UCSD-AML1 (cell line): ENCODE results near the gene EML1.

Experiments
- DNase-seq: peaks from one replicate; lab custom pipeline; 2025; ENCODE audit not compliant: unreplicated experiment; lab: John Stamatoyannopoulos, UW

Gene EML1

DNA sequence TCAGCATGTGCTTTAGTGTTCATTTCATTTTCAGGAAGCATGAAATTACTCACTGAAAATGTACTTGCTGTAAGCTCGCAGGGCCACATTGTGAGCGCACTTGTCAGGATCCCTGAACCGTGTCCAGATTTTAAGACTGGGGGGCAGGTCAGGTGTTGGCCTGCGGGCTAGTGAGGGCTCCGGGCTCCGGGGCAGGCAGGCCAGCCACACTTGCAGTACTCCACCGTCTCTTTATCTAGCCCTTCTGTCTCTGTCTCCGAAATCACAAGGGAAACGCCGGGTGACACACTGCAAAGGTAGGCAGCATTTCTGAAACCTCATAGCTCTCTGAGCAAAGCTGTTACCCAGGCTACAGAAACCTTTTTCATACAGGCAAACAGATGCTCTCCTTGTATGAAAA is 98.7 kb downstream of the EML1 start:
- no peak for DNase-seq

DNA sequence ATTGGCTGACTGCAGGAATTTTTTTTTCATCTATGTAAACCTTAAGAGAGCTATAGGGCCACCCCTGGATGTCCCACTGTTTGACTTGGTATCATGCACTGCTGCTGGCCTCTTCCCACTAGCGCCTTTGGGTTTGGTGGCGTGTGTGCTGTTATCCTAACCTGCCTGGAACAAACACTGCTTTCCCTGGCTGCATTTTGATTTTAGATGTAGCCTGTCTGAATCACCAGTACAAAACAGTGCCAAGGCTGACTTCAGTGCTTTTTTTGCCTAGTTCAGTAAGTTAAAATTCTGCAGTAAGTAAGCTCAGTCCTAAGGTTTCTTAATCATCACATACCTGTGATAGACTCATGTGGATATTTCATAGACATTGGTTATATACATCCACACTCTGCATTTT is 99.2 kb downstream of the EML1 start:
- DNase-seq, result no peak

DNA sequence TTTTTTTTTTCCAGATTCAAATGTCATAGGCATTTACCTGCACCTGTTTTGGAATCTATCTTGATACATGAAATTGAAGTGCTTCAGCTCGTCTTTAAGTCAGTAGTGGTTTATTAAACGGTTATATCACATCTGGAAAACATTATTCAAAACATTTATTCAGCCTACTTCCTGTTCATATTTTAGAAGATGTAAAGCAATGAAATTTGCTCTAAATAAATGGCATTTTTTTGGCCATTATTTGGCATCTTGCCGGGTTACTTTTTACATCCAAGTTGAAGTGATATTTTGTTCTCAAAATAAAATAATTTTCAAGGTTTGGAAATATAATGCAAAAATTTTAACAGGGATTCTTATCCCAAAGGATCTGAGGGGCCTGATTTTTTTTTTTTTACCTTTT is 103.1 kb downstream of the EML1 start:
- no peak for DNase-seq

DNA sequence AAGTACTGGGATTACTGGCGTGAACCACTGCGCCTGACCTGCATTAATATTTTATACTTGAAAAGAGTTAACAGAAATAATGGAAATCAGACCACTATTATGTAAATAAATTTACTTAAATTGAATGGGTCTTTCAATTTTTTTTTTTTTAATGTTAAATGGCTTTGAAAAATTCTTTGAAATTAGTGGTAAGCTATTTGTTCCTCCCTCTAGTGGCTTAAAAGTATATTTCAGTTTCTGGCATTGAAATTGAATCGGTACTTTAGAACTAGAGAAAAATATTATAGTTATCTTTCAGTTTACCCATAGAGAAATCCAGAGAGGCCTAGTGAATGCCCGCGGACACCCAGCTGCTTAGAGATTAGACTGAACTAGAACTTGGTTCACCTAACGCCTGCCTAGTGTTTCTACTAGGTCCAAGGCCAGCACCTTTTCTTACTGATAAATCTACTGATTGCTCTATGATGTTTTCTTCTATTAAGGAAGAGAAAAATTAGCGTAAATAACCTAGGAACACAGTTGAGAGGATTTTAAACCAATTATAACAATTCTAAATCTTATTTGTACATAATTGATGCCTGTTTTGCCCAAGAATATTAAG is 106.5 kb downstream of the EML1 start:
- no peak for DNase-seq

DNA sequence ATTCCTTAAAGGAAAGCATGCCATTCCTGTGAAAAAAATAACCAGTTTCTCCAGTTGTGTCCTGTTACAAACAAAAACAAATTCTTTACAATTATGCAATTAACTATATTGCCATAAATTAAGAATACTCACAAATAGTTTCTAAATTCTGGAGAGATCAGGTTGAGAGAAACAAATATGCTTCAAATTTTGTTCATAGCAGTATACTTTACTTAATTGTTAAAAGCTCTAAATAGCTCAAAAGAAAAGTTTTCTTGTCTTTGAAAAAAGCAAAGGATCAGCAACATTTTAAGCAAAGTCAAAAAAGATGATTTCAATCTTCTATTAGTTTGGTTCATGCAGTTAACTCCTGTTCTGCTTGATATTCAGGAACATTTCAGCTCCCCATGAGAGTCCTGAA is 109.7 kb downstream of the EML1 start:
- DNase-seq, result no peak

DNA sequence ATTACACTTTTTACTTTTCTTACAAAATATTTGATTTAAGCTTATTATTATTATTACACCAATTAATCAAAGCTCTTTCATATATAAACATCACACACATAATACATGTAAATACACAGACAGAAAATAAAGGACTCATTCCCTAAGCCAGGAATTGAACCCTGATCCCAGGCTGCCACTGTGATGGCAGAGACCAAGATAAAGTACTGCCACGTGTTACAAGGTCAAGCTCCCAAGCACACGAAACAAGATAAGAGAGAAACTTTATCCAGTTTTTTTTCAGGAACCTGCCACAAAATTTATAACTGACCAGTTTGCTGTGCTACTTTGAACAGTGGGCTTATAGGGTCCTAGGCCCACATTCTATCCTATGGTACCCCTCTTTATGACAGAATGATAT is 111.3 kb downstream of the EML1 start:
- DNase-seq, result no peak

DNA sequence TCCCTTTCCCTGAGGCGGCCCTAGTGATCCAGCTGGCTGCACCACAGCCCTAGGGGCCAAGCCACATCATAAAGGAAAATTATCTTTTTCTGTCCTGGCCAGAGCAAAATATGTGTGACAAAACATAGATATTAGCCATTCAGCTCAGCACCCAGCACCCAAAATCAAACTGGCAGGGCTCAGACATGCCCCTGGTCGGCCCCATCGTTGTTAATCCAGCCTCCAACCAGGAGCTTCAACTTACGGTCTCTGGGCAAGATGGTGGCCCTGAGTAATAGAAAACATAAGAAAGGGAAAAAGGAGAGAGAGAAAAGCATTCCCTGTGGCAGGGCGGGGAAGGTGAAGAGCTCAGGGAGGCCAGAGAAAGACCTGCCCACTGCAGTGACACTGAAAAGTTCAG is 111.9 kb downstream of the EML1 start:
- no peak for DNase-seq

DNA sequence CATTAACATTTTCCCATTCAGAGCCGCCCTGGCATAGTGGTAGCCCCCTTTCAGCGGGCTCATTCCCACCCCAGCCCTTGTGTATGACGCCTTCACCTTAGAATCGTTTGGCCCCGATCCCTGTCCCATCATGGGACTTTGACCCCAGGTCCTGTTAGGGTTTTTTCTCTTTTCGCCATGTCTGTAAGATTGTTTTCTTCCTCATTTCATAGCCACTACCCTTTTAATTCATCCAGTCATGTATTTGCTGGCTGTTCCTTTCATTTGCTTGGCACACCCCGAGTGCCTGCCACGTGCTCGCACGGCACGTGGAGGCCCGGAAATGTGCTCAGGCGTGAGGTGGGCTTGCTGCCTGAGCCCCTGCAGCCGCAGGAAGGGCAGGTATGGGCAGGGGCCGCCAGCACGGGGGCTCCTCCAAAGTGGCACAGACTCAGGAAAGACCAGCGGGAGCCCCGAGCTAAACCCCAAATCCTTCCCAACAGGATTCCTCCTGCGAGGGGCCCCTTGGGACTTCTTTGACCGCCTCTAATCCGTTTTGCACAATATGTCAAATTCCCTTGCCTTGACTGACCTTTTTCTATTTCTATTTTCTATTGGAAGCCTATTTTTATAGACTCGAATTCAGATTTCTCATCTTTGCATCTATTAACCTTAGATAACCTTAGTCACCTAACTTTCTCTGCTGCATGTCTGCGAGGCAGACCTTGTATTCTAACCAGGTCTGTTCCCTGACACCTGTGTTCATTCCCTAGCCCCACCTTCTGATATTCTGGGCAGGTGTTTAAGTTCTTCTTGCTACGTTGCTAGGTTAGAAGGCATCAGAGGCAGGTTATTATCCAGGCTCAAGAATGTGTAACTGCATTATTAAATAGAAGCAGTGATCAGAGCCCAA is 114.8 kb downstream of the EML1 start:
- DNase-seq, result no peak

DNA sequence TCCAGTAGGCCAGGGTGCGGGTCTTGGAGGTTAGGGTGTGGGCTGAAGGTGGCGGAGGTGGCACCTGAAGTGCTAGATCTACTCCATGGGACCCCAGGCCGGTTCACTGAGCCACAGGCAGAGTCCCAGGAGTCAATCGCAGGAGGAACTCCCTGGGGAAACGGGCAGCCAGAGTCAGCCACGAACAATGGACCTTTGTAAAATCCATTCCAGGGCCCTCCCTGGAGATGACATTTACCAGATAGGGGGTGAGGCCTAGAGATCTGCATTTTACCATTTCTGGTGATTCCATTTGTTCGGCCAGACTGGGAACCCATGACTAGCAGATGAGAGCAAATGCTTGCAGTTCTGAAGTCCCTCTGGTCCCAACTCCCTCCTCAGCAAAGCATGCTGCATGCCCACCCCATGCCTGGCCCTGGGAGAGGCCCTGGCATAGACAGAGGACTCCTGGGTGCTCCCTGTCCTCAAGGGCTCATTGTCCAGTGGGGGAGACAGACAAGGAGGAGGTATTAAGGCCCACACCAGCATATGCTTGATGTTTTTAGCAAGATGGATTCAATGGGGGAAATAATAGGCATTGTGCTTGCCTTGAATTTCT is 115.5 kb downstream of the EML1 start:
- no peak for DNase-seq

DNA sequence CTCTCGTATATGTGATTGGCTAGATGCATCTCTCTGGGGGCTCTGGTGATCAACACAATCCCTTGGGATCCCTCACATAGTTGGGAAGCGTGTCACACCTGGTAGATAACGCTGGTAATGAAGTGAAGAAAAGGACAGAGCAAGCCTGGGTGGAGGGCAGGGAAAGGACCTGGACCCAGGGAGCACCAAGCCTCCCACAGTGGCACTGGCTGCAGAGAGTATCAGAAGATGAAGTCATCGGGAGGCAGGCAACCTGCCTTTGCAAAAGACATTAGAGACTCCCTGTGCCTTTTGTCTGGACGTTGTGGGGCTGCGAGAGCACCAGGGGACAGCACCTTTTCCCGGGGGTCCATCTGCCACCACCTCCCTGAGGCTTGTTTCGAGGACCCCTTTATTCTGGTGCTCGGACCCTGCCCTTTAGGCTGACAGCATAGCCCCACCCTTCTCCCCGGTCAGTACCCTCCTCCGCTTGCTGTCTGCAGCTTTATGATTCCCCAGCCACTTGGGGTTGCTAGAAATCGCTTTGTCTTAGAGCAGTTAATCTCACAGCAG is 116.4 kb downstream of the EML1 start:
- no peak for DNase-seq

DNA sequence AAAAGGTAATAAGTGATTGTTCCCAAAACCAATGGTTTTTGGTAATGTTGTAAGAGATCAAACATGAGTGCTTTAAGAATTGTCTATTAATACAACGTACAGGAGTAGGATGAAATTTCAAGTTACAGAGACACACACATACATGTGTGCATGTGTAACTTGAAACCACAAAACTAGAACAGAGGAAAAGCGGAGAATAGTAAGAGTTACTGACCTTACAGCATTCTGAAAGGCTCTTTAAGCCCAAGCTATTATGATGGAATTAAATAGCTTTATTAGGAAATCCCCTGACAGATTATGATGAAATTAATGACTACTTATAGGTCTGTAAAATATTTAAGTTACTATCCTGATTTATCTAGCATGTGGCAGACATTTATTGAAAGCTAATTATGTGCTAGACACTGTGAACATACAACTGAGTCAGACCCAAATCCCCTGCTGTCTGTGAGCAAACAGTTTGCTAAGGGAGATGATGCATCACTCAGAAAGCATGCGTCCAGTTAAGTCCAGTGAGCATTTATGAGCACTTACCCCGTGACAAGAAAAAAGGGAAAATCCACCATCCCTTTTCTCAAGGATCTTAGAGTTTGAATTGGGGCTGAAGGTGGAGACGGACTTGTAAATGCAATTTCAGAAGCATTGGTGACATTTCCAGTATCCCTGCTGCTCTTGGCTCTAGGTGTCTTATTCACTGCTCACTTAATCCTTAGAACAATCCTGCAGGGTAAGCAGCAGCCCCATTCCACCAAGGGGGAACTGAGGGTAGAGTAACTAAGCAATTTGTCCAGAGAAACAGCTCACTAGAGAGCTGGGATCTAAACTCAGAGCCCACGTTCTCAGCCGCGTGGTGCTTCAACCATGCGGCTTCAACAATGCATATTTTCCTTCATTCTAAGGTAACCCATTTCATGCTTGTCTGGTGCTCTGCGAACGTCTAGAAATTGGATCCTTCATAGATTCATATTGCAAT is 117.4 kb downstream of the EML1 start:
- no peak for DNase-seq

DNA sequence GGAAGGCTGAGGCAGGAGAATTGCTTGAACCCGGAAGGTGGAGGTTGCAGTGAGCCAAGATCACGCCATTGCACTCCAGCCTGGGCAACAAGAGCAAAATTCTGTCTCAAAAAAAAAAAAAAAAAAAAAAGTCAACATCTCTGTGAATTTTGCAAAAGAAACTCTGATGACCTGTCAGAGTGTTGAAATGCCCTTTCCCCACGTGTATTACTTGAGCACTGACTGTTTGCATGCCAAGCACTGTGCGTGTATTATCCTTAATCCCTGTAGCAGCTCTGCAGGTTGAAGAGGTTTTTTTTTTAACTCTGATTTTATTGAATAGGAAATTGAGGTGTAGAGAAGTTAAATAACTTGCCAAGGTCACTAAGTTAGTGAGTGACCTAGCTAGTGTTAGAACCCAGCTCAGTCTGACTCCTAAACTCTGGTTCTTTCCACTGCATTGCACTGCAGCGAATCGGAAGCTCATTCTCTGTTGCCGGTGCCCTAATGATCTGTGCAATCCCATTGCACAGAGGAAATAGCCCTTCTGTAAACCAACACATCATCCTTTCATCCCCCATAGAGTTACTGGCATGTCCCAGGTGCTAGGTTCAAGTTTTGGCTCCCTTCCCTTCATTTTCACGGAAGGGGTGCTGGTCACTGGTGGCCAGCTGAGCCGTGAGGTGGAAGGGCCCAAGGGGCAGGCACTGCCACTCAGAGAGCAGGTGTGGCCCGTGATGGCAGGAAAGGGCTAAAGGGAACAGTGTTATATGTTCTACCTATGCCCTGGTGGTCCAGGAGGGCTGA is 122.3 kb downstream of the EML1 start:
- DNase-seq, result no peak

DNA sequence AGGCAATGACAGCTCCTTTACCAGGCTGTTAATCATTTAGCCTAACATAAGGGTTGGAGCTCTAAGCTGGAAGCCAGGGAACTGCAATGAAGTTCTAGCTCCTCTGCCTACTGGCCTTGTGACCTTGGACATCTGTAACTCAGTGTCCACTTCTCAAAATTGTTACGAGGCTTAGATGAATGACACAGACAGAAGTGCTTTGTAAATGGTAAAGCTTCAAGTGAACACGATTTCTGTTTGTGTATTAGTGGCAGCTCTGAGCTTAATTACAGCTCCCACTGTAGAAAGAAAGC is 122.8 kb downstream of the EML1 start:
- DNase-seq, result no peak

DNA sequence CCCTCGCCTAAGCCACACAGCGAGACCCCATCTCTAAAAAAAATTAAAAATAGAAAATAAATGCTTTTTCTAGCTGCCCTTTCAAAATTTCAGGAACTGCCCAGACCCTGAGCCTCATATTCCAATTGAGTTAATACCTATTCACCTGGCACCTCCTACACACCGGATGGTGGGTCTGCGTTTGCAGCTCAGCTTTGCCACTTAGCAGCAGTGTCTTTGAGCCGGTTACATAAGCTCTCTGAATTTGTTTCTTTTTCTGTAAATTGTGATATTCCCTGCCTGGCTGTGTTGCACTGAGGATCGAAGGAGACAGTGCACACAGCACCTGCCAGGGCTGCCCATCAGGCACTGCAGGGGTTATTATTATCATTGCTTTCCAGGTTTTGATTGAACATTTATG is 125.6 kb downstream of the EML1 start:
- DNase-seq, result no peak

DNA sequence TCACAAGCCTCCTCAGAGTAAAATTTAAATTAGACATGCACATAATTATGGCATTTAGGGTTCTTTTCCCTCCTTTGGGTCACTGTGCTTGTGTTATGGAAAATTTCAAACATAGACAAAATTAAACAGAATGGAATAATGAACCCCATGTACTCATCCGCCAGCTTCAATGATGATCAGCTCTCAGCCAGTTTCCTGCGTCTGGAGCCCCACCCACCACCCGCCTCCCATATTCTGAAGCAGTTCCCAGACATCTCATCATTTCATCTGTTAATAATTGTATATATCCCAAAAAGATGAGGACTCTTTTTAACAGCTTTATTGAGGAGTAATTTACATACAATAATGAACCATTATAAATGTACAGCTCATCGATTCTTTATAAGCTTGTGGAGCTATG is 128.2 kb downstream of the EML1 start:
- no peak for DNase-seq

DNA sequence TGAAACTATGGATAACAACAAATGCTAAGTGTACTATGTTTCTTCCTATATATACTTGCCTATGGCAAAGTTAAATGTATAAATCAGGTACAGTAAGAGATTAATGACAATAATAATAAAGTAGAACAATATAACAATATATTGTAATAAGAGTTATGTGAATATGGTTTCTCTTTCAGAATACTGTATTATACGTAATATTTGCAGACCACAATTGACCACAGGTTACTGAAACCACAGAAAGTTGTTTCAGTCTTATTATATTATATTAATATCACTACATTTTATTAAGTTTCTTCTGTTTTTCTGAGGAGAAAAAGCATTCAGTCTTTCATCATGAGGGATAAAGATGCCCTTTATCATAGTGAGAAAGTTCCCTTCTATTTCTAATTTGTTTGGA is 131.2 kb downstream of the EML1 start:
- DNase-seq, result no peak

DNA sequence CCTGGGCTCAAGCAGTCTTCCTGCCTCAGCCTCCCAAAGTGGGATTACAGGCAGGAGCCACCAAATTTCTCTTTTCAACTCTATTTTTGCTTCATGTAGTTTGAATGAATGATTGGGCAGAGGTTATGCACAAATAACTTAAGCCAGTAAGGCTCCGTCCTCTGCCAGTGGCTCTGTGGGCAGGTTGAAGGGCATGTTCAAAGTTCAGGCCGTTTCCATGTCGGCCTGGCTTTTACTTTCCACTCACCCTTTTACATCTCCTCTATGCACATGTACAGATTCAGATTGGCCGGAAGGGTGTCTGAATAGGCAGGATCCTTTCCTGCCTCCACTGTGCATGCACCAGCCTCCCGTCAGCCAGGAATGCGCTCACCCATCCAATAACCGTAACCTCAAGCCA is 132.3 kb downstream of the EML1 start:
- no peak for DNase-seq

DNA sequence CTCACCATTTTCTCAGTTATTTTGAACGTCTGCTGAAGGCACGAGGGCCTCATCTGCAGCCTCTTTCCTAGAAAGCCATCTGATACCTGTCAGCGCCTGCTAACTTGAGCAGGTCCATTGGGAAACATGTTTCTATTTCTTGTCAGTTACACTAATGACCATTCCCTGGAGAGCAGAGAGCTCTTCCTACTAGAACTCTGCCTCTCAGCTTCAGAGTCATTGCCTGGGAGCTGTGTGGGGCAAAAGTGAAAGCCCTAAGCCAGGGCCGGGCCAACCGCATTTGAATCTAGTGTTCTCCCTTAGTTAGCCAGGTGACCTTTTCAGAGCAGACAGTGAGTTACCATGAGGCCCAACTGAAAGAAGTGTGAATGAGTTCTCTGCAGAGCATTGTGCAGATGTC is 135.8 kb downstream of the EML1 start:
- no peak for DNase-seq

DNA sequence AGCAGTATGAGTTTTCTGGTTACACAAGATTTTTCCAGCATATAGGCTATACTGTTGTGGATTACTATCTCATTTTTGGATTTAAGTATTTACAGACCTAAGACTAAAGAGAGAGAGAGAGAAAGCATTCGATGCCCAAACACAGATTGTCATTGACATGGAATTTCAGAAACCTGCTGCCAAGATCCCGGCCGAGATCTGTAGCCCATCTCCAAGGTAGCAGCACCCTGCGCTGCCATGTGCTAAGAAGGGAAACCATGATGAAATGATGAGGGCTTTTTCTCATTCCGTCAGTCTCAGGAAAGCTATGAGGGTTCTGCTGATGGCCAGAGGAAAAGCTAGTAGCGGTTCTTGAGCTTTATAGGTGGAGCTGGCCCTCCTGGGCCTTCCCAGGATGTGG is 136.4 kb downstream of the EML1 start:
- no peak for DNase-seq
